Thyroid gland (tissue), 4 donors: Measurements from ENCODE around the gene NLK.

ENCODE experiments used
- POLR2A ChIP-seq, 2 donors: fragments of 450-650 bp; IDR thresholded peaks; one replicate each; pipeline ENCODE4 v1.6.1; 2017; ENCODE audit warnings: antibody characterized with exemption in 2 of 2, mild to moderate bottlenecking in 2 of 2, moderate library complexity in 1 of 2
- TF ChIP-seq, protein P1 (sequence below), 6 experiments: fragments of 200-600 bp in 3 of 6; fragments of 450-650 bp in 3 of 6; sonication (generic) in 3 of 6; IDR thresholded peaks; one replicate each; pipeline ENCODE4 v1.5.1; 2016 to 2019; ENCODE audit warnings: antibody characterized with exemption in 6 of 6, mild to moderate bottlenecking in 2 of 6, inconsistent platforms in 1 of 6, moderate library complexity in 1 of 6

DNA sequence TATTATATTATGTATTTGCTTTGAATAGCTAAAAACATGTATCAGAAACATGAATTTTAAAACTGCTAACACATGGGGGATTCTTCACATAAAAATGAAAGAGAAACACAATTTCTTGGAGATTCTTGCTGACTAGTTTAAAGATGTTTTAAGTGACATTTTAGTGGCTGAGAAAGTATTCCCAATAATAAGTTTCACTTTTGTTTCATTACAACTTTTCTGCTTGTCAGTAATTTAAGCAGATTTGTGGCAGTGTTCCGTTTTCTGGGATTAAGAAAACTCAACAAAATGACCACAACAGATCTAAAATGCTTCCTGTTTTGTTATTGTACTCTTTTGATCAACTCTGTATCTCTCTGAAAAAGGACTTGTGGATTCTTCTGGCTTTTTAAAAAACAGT is 75.9 kb downstream of the NLK start:
- TF ChIP-seq, protein P1, sequence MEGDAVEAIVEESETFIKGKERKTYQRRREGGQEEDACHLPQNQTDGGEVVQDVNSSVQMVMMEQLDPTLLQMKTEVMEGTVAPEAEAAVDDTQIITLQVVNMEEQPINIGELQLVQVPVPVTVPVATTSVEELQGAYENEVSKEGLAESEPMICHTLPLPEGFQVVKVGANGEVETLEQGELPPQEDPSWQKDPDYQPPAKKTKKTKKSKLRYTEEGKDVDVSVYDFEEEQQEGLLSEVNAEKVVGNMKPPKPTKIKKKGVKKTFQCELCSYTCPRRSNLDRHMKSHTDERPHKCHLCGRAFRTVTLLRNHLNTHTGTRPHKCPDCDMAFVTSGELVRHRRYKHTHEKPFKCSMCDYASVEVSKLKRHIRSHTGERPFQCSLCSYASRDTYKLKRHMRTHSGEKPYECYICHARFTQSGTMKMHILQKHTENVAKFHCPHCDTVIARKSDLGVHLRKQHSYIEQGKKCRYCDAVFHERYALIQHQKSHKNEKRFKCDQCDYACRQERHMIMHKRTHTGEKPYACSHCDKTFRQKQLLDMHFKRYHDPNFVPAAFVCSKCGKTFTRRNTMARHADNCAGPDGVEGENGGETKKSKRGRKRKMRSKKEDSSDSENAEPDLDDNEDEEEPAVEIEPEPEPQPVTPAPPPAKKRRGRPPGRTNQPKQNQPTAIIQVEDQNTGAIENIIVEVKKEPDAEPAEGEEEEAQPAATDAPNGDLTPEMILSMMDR (IDR thresholded peaks at IDR 0.05), result no peak
- TF ChIP-seq POLR2A (IDR thresholded peaks at IDR 0.05), result no peak
